Neural progenitor cell (in vitro differentiated cells): ENCODE data around the gene CYP4F2. TPM values are rescaled to one million over a fixed set of nuclear protein-coding genes. Genes with fewer than 3 reads are reported as not detected.

Experiments
- DNase-seq: peaks from one replicate; pipeline ENCODE4 v3.0.0-alpha.2; 2016; ENCODE audit warnings: low spot score
- H2AFZ ChIP-seq: fragments of 200-600 bp; sonication (generic); replicated peaks from 2 replicates; pipeline ENCODE4 v1.6.1; 2016; ENCODE audit warnings: antibody characterized with exemption
- H3F3A ChIP-seq: fragments of 200-600 bp; sonication (generic); 2 replicates; pipeline ENCODE4 v1.6.1; 2016; ENCODE audit warnings: antibody characterized with exemption, low read depth
- H3K27ac ChIP-seq: fragments of 200-600 bp; sonication (generic); 2 replicates; pipeline ENCODE4 v1.5.1; 2016; ENCODE audit warnings: mild to moderate bottlenecking
- H3K27me3 ChIP-seq: fragments of 200-600 bp; sonication (generic); 2 replicates; pipeline ENCODE4 v1.6.1; 2016; ENCODE audit warnings: mild to moderate bottlenecking, moderate library complexity
- H3K36me3 ChIP-seq: fragments of 200-600 bp; sonication (generic); 2 replicates; pipeline ENCODE4 v1.5.1; 2016
- H3K4me1 ChIP-seq: fragments of 200-600 bp; sonication (generic); 2 replicates; pipeline ENCODE4 v1.6.1; 2016; ENCODE audit warnings: mixed run types
- H3K4me2 ChIP-seq: fragments of 200-600 bp; sonication (generic); 2 replicates; pipeline ENCODE4 v1.6.1; 2016
- H3K4me3 ChIP-seq: fragments of 200-600 bp; sonication (generic); 2 replicates; pipeline ENCODE4 v1.5.1; 2016
- H3K79me2 ChIP-seq: fragments of 200-600 bp; sonication (generic); 2 replicates; pipeline ENCODE4 v1.6.1; 2016; ENCODE audit warnings: low read depth
- H3K9ac ChIP-seq: fragments of 200-600 bp; sonication (generic); 2 replicates; pipeline ENCODE4 v1.6.1; 2016
- H3K9me3 ChIP-seq: fragments of 200-600 bp; sonication (generic); 2 replicates; pipeline ENCODE4 v1.5.1; 2016; ENCODE audit warnings: low read depth
- H4K20me1 ChIP-seq: fragments of 200-600 bp; sonication (generic); 2 replicates; pipeline ENCODE4 v1.6.1; 2016; ENCODE audit warnings: low read depth
- H3K27ac Mint-ChIP-seq: 3 replicates; pipeline ENCODE4 v1.8.0; 2021; ENCODE audit warnings: mixed read lengths
- H3K27me3 Mint-ChIP-seq: 2 replicates; pipeline ENCODE4 v1.8.0; 2022; ENCODE audit warnings: low read depth, mild to moderate bottlenecking, inconsistent platforms, moderate library complexity, mixed read lengths; ENCODE audit not compliant: insufficient read depth
- H3K36me3 Mint-ChIP-seq: 3 replicates; pipeline ENCODE4 v1.8.0; 2021; ENCODE audit warnings: mixed read lengths
- H3K4me1 Mint-ChIP-seq: 3 replicates; pipeline ENCODE4 v1.8.0; 2021; ENCODE audit warnings: mixed read lengths
- H3K4me3 Mint-ChIP-seq: 3 replicates; pipeline ENCODE4 v1.8.0; 2021; ENCODE audit warnings: mild to moderate bottlenecking, moderate library complexity, mixed read lengths
- H3K9me3 Mint-ChIP-seq: 3 replicates; pipeline ENCODE4 v1.8.0; 2020; ENCODE audit warnings: mixed read lengths
- CTCF ChIP-seq: fragments of 200-600 bp; sonication (generic); IDR thresholded peaks from 2 replicates; pipeline ENCODE4 v1.5.1; 2017; ENCODE audit warnings: antibody characterized with exemption, mild to moderate bottlenecking
- EZH2 ChIP-seq: fragments of 200-600 bp; sonication (generic); IDR thresholded peaks from 2 replicates; pipeline ENCODE4 v1.6.1; 2017; ENCODE audit warnings: antibody characterized with exemption, mild to moderate bottlenecking, moderate library complexity
- EZH2phosphoT487 ChIP-seq: fragments of 200-600 bp; sonication (generic); IDR thresholded peaks from 2 replicates; pipeline ENCODE4 v1.6.1; 2017; ENCODE audit warnings: antibody characterized with exemption
- total RNA-seq: library from RNA; depleted of rRNA; stranded (reverse); fragments of >200 nt; gene quantifications from 2 replicates; pipeline ENCODE4 v1.2.3, GENCODE V29; 2015; ENCODE audit warnings: low replicate concordance

CYP4F2 gene
- total RNA-seq, 1 donor from 2014 or later, result not detected

- TF ChIP-seq EZH2, result no peak
- TF ChIP-seq EZH2phosphoT487, result no peak
- no peak for TF ChIP-seq CTCF
- Histone ChIP-seq H3K9ac (no peak overlapping the region), H3K79me2 (no peaks in the 10 kb centered on the region), H3K27me3 (no peaks in the 10 kb centered on the region), H3F3A (no peaks in the 10 kb centered on the region), H3K4me3 (no peak overlapping the region), H3K4me1 (no peaks in the 10 kb centered on the region), H3K9me3 (peaks cover 3% of the 10 kb centered on the region), H2AFZ (no peak overlapping the region), H3K36me3 (no peaks in the 10 kb centered on the region), H4K20me1 (no peaks in the 10 kb centered on the region), H3K27ac (no peak overlapping the region), H3K4me2 (no peak overlapping the region)
- Mint-ChIP-seq H3K36me3 (no peaks in the 10 kb centered on the region), H3K4me3 (no peak overlapping the region), H3K27ac (no peak overlapping the region), H3K9me3 (peaks cover 27% of the 10 kb centered on the region), H3K27me3 (peaks cover 6% of the 10 kb centered on the region), H3K4me1 (no peaks in the 10 kb centered on the region)
- DNase-seq, result no peak
These were observed 28.6 kb upstream of the CYP4F2 start for GRCh38 chr19:15926484-15926883.

- H3K27me3 Mint-ChIP-seq, result peaks cover 2% of the 10 kb centered on the region
- Histone ChIP-seq H3K9me3 (peaks cover 8% of the 10 kb centered on the region), H3K27me3 (no peaks in the 10 kb centered on the region), H3K9ac (no peak overlapping the region), H2AFZ (no peak overlapping the region), H3F3A (no peaks in the 10 kb centered on the region), H3K79me2 (no peaks in the 10 kb centered on the region), H3K4me3 (no peak overlapping the region), H4K20me1 (no peaks in the 10 kb centered on the region), H3K27ac (no peak overlapping the region), H3K4me2 (no peak overlapping the region), H3K36me3 (no peaks in the 10 kb centered on the region), H3K4me1 (no peaks in the 10 kb centered on the region)
- no peak overlapping the region for H3K27ac Mint-ChIP-seq
- no peaks in the 10 kb centered on the region for H3K36me3 Mint-ChIP-seq
- no peak overlapping the region for H3K4me3 Mint-ChIP-seq
- H3K9me3 Mint-ChIP-seq, result peaks cover 9% of the 10 kb centered on the region
- TF ChIP-seq EZH2phosphoT487 (no peak), CTCF (no peak), EZH2 (no peak)
- no peak for DNase-seq
- H3K4me1 Mint-ChIP-seq, result no peaks in the 10 kb centered on the region
These were observed 25.8 kb upstream of the CYP4F2 start for GRCh38 chr19:15923702-15924101.

GRCh38 chr19:15922021-15922420 is 24.1 kb upstream of the CYP4F2 start:
- H3K9ac ChIP-seq, result no peak overlapping the region
- H3K9me3 ChIP-seq, result peaks cover 10% of the 10 kb centered on the region
- Mint-ChIP-seq H3K27ac (no peak overlapping the region), H3K9me3 (peaks cover 6% of the 10 kb centered on the region), H3K27me3 (peaks cover 2% of the 10 kb centered on the region), H3K4me3 (no peak overlapping the region), H3K4me1 (no peaks in the 10 kb centered on the region), H3K36me3 (no peaks in the 10 kb centered on the region)
- TF ChIP-seq EZH2phosphoT487, result no peak
- TF ChIP-seq EZH2, result no peak
- TF ChIP-seq CTCF, result no peak
- H3K27ac ChIP-seq, result no peak overlapping the region
- H4K20me1 ChIP-seq, result no peaks in the 10 kb centered on the region
- no peaks in the 10 kb centered on the region for H3K27me3 ChIP-seq
- DNase-seq, result no peak
- H3F3A ChIP-seq, result no peaks in the 10 kb centered on the region
- H3K4me3 ChIP-seq, result no peak overlapping the region
- H3K4me2 ChIP-seq, result no peak overlapping the region
- no peaks in the 10 kb centered on the region for H3K36me3 ChIP-seq
- no peak overlapping the region for H2AFZ ChIP-seq
- H3K79me2 ChIP-seq, result no peaks in the 10 kb centered on the region
- no peaks in the 10 kb centered on the region for H3K4me1 ChIP-seq

- Histone ChIP-seq H3K4me1 (no peaks in the 10 kb centered on the region), H3K27ac (no peak overlapping the region), H4K20me1 (no peaks in the 10 kb centered on the region), H2AFZ (no peak overlapping the region), H3K27me3 (no peaks in the 10 kb centered on the region), H3K4me3 (no peak overlapping the region), H3K79me2 (no peaks in the 10 kb centered on the region), H3K9ac (no peak overlapping the region), H3K9me3 (peaks cover 21% of the 10 kb centered on the region), H3K4me2 (no peak overlapping the region), H3K36me3 (peaks cover 3% of the 10 kb centered on the region), H3F3A (no peaks in the 10 kb centered on the region)
- no peak for TF ChIP-seq EZH2phosphoT487
- no peak for TF ChIP-seq CTCF
- Mint-ChIP-seq H3K4me3 (no peak overlapping the region), H3K27me3 (peaks cover 2% of the 10 kb centered on the region), H3K9me3 (peaks cover 13% of the 10 kb centered on the region), H3K36me3 (no peaks in the 10 kb centered on the region), H3K27ac (no peak overlapping the region), H3K4me1 (no peaks in the 10 kb centered on the region)
- DNase-seq, result no peak
These were observed 21.4 kb upstream of the CYP4F2 start for GRCh38 chr19:15919243-15919642.
